SU-DHL-6 (cell line): ENCODE data around the gene TRIM17.

Source experiments
- H2AFZ ChIP-seq: fragments of 200-600 bp; sonication (generic); 2 replicates; pipeline ENCODE4 v1.6.1; 2014; ENCODE audit warnings: low read depth, mild to moderate bottlenecking, moderate library complexity, mixed read lengths, antibody characterized with exemption, low read length; ENCODE audit not compliant: severe bottlenecking
- H3F3A ChIP-seq: fragments of 200-600 bp; shearing (Covaris generic); 2 replicates; pipeline ENCODE4 v1.6.0; 2016; ENCODE audit warnings: antibody characterized with exemption, mild to moderate bottlenecking; ENCODE audit not compliant: insufficient read depth
- H3K27ac ChIP-seq: fragments of 200-600 bp; sonication (generic); 2 replicates; pipeline ENCODE4 v1.5.1; 2016; ENCODE audit warnings: low read depth, mild to moderate bottlenecking, low read length, moderate library complexity, mixed read lengths
- H3K27me3 ChIP-seq: fragments of 200-600 bp; sonication (generic), shearing (Covaris generic); 2 replicates; pipeline ENCODE4 v1.6.0; 2014; ENCODE audit warnings: mild to moderate bottlenecking, low read length
- H3K36me3 ChIP-seq: fragments of 200-600 bp; sonication (generic); 2 replicates; pipeline ENCODE4 v1.6.1; 2014; ENCODE audit warnings: mild to moderate bottlenecking, low read length, mixed read lengths
- H3K4me2 ChIP-seq: fragments of 300-600, 200-600 bp; shearing (Covaris generic), sonication (generic); 2 replicates; pipeline ENCODE4 v1.6.0; 2014; ENCODE audit warnings: low read length, low read depth, mild to moderate bottlenecking; ENCODE audit not compliant: poor library complexity, severe bottlenecking
- H3K4me3 ChIP-seq: fragments of 200-600 bp; sonication (generic); 2 replicates; pipeline ENCODE4 v1.5.1; 2014; ENCODE audit warnings: antibody characterized with exemption, low read length, mild to moderate bottlenecking, mixed read lengths; ENCODE audit not compliant: insufficient read depth, poor library complexity, severe bottlenecking
- H3K79me2 ChIP-seq: fragments of 200-600 bp; sonication (generic); 2 replicates; pipeline ENCODE4 v1.6.1; 2014; ENCODE audit warnings: mild to moderate bottlenecking, low read length, moderate library complexity; ENCODE audit not compliant: insufficient read depth
- H3K9ac ChIP-seq: fragments of 200-600 bp; sonication (generic); 2 replicates; pipeline ENCODE4 v1.7.0; 2014; ENCODE audit warnings: mild to moderate bottlenecking, low read length
- H3K9me2 ChIP-seq: fragments of 200-600 bp; sonication (generic); replicated peaks from 2 replicates; pipeline ENCODE4 v1.6.1; 2014; ENCODE audit warnings: low read length; ENCODE audit not compliant: insufficient read depth
- H3K9me3 ChIP-seq: fragments of 200-600 bp; sonication (generic); 2 replicates; pipeline ENCODE4 v1.6.1; 2014; ENCODE audit warnings: low read length, mixed read lengths; ENCODE audit not compliant: insufficient read depth
- H4K20me1 ChIP-seq: fragments of 200-600 bp; sonication (generic); 2 replicates; pipeline ENCODE4 v1.6.1; 2014; ENCODE audit warnings: low read depth, mild to moderate bottlenecking, antibody characterized with exemption, low read length, moderate library complexity, mixed read lengths
- CTCF ChIP-seq: fragments of 200-600 bp; sonication (generic); IDR thresholded peaks from one replicate; pipeline ENCODE4 v1.5.1; 2017; ENCODE audit warnings: antibody characterized with exemption, mild to moderate bottlenecking, low read length, moderate library complexity; ENCODE audit not compliant: insufficient read depth, poor library complexity, severe bottlenecking
- EZH2phosphoT487 ChIP-seq: fragments of 200-600 bp; sonication (generic), shearing (Covaris generic); conservative IDR thresholded peaks from 2 replicates; pipeline ENCODE4 v1.6.1; 2018; ENCODE audit warnings: mild to moderate bottlenecking, antibody characterized with exemption, low read length, moderate library complexity, mixed read lengths

TRIM17 gene

GRCh38 chr1:228462560-228462959 lies 45.9 kb upstream of the TRIM17 start:
- Histone ChIP-seq H3K36me3 (no peaks in the 10 kb centered on the region), H3K27ac (no peak overlapping the region), H3K9me2 (no peaks in the 10 kb centered on the region), H3K4me2 (no peak overlapping the region), H4K20me1 (no peaks in the 10 kb centered on the region), H3F3A (no peaks in the 10 kb centered on the region), H3K9me3 (no peaks in the 10 kb centered on the region), H3K9ac (no peak overlapping the region), H2AFZ (no peak overlapping the region), H3K79me2 (no peaks in the 10 kb centered on the region), H3K27me3 (no peaks in the 10 kb centered on the region), H3K4me3 (no peak overlapping the region)
- TF ChIP-seq EZH2phosphoT487 (no peak), CTCF (no peak)

- no peak overlapping the region for H3K27ac ChIP-seq
- no peaks in the 10 kb centered on the region for H3K9me3 ChIP-seq
- no peaks in the 10 kb centered on the region for H4K20me1 ChIP-seq
- H3K9ac ChIP-seq = no peak overlapping the region
- no peaks in the 10 kb centered on the region for H3K79me2 ChIP-seq
- H3F3A ChIP-seq = no peaks in the 10 kb centered on the region
- no peaks in the 10 kb centered on the region for H3K36me3 ChIP-seq
- H3K4me3 ChIP-seq = no peak overlapping the region
- H2AFZ ChIP-seq = no peak overlapping the region
- H3K9me2 ChIP-seq = no peaks in the 10 kb centered on the region
- no peaks in the 10 kb centered on the region for H3K27me3 ChIP-seq
- H3K4me2 ChIP-seq = no peak overlapping the region
- no peak for TF ChIP-seq CTCF
- TF ChIP-seq EZH2phosphoT487 = no peak
Observed at GRCh38 chr1:228460821-228461220, 44.2 kb upstream of the TRIM17 start.

- Histone ChIP-seq H3K36me3 (no peaks in the 10 kb centered on the region), H3F3A (no peaks in the 10 kb centered on the region), H4K20me1 (no peaks in the 10 kb centered on the region), H3K27me3 (no peaks in the 10 kb centered on the region), H3K4me2 (peak overlapping the region; percentile 58), H3K79me2 (no peaks in the 10 kb centered on the region), H3K9me2 (no peaks in the 10 kb centered on the region), H3K9me3 (no peaks in the 10 kb centered on the region), H3K27ac (no peak overlapping the region), H2AFZ (no peak overlapping the region), H3K4me3 (peak overlapping the region; percentile 30), H3K9ac (0 out of 2 replicates have a peak overlapping the region, but pooled peaks have one; percentile 14)
- peak; percentile 34 for TF ChIP-seq CTCF
- TF ChIP-seq EZH2phosphoT487 = no peak
Observed at GRCh38 chr1:228459091-228459993, 42.7 kb upstream of the TRIM17 start.
